IPS DF 4.7 (cell line): ENCODE data around the gene WDR64.
"Not testable (repeated sequence)": the region's sequence is repeated elsewhere in the genome, so short reads cannot be mapped to it uniquely, and the experiment has no call there.

ENCODE experiments used
- DNase-seq: peaks from one replicate; pipeline ENCODE4 v3.0.0-alpha.2; 2013; ENCODE audit warnings: low spot score; ENCODE audit errors: extremely low read depth

The WDR64 gene

GRCh38 chr1:241735493-241735926 lies 83.4 kb downstream of the WDR64 start:
- not testable (repeated sequence) for DNase-seq

GRCh38 chr1:241736387-241736786 lies 84.3 kb downstream of the WDR64 start:
- DNase-seq = no peak

GRCh38 chr1:241738284-241739078 lies 86.4 kb downstream of the WDR64 start:
- no peak for DNase-seq

- no peak for DNase-seq
Observed at GRCh38 chr1:241742084-241742483, 90.0 kb downstream of the WDR64 start.

- DNase-seq = no peak
Observed at GRCh38 chr1:241744591-241744990, 92.5 kb downstream of the WDR64 start.

- no peak for DNase-seq
Observed at GRCh38 chr1:241747992-241748391, 95.9 kb downstream of the WDR64 start.

GRCh38 chr1:241749041-241749944 lies 97.2 kb downstream of the WDR64 start:
- no peak for DNase-seq

- DNase-seq = no peak
Observed at GRCh38 chr1:241749945-241750695, 98.0 kb downstream of the WDR64 start.

GRCh38 chr1:241751524-241751923 lies 99.4 kb downstream of the WDR64 start:
- DNase-seq = no peak

- no peak for DNase-seq
Observed at GRCh38 chr1:241762713-241763339, 110.7 kb downstream of the WDR64 start.

- DNase-seq = no peak
Observed at GRCh38 chr1:241765390-241765789, 113.3 kb downstream of the WDR64 start.

- no peak for DNase-seq
Observed at GRCh38 chr1:241767737-241768136, 115.7 kb downstream of the WDR64 start.

GRCh38 chr1:241770115-241770514 lies 118.0 kb downstream of the WDR64 start:
- no peak for DNase-seq

GRCh38 chr1:241771117-241771516 lies 119.0 kb downstream of the WDR64 start:
- no peak for DNase-seq

- DNase-seq = no peak
Observed at GRCh38 chr1:241772932-241773500, 120.9 kb downstream of the WDR64 start.

- no peak for DNase-seq
Observed at GRCh38 chr1:241773991-241774390, 121.9 kb downstream of the WDR64 start.

GRCh38 chr1:241775021-241775420 lies 122.9 kb downstream of the WDR64 start:
- DNase-seq = no peak

GRCh38 chr1:241776911-241777310 lies 124.8 kb downstream of the WDR64 start:
- DNase-seq = no peak

GRCh38 chr1:241778117-241778516 lies 126.0 kb downstream of the WDR64 start:
- DNase-seq = no peak

GRCh38 chr1:241779897-241780296 lies 127.8 kb downstream of the WDR64 start:
- no peak for DNase-seq

GRCh38 chr1:241782396-241782795 lies 130.3 kb downstream of the WDR64 start:
- DNase-seq = no peak
